PC-3 (cell line): ENCODE measurements around the gene PRKCE. TPM values are rescaled to one million over a fixed set of nuclear protein-coding genes. Genes with fewer than 3 reads are reported as not detected.

ENCODE experiments used
- ATAC-seq: fragments of 200-7000 bp; cut with Tn5 transposase; 2 replicates; pipeline ENCODE4 v1.9.1; 2020; ENCODE audit warnings: mild to moderate bottlenecking, moderate library complexity
- BruUV-seq: library from RNA; stranded (reverse); fragments of 400-500 nt; replicated peaks from 2 replicates; lab custom pipeline; 2021; lab: Mats Ljungman, UMichigan
- CTCF ChIA-PET: fragments of 300-600 bp; sonication (Branson Sonifier 250); formaldehyde crosslinking; loops from one replicate; lab custom pipeline; 2022; ENCODE audit warnings: antibody characterized with exemption; lab: Charles Lee
- POLR2A ChIA-PET: fragments of 300-600 bp; sonication (Branson Sonifier 250); formaldehyde crosslinking; loops from one replicate; lab custom pipeline; 2022; ENCODE audit warnings: antibody characterized with exemption; ENCODE audit not compliant: unreplicated experiment; lab: Charles Lee
- DNase-seq: peaks from one replicate; pipeline ENCODE4 v3.0.0-alpha.2; 2015
- H2AFZ ChIP-seq: fragments of 300-600 bp; sonication (generic); 2 replicates; pipeline ENCODE4 v1.6.0; 2016; ENCODE audit warnings: antibody characterized with exemption, low read length
- H3F3A ChIP-seq: fragments of 300-600 bp; sonication (generic); one replicate; pipeline ENCODE4 v1.6.0; 2017; ENCODE audit warnings: antibody characterized with exemption, low read length, control low read depth, mild to moderate bottlenecking; ENCODE audit not compliant: unreplicated experiment
- H3K27ac ChIP-seq: fragments of 300-600 bp; sonication (generic); 2 replicates; pipeline ENCODE4 v1.5.1; 2016; ENCODE audit warnings: mild to moderate bottlenecking, low read length
- H3K27me3 ChIP-seq: fragments of 300-600 bp; sonication (generic); 2 replicates; pipeline ENCODE4 v1.6.1; 2016; ENCODE audit warnings: low read length, mixed read lengths
- H3K36me3 ChIP-seq: fragments of 300-600 bp; sonication (generic); 2 replicates; pipeline ENCODE4 v1.6.1; 2016; ENCODE audit warnings: low read depth, mixed run types, low read length, mixed read lengths
- H3K4me1 ChIP-seq: fragments of 300-600 bp; sonication (generic); 2 replicates; pipeline ENCODE4 v1.5.1; 2016; ENCODE audit warnings: low read length; ENCODE audit not compliant: insufficient read depth
- H3K4me2 ChIP-seq: fragments of 300-600 bp; sonication (generic); 2 replicates; pipeline ENCODE4 v1.6.0; 2016; ENCODE audit warnings: low read length
- H3K4me3 ChIP-seq: fragments of 300-600 bp; sonication (generic); 2 replicates; pipeline ENCODE4 v1.5.1; 2016; ENCODE audit warnings: mild to moderate bottlenecking, low read length, mixed read lengths
- H3K79me2 ChIP-seq: fragments of 300-600 bp; sonication (generic); 2 replicates; pipeline ENCODE4 v1.6.1; 2017; ENCODE audit warnings: low read length, mixed read lengths
- H3K9ac ChIP-seq: fragments of 300-600 bp; sonication (generic); 2 replicates; pipeline ENCODE4 v1.6.0; 2016; ENCODE audit warnings: mild to moderate bottlenecking, low read length
- H3K9me2 ChIP-seq: fragments of 300-600 bp; sonication (generic); replicated peaks from 2 replicates; pipeline ENCODE4 v1.6.1; 2016; ENCODE audit warnings: mixed run types, low read length, mixed read lengths
- H3K9me3 ChIP-seq: fragments of 300-600 bp; sonication (generic); 2 replicates; pipeline ENCODE4 v1.6.1; 2016; ENCODE audit warnings: low read length, mixed read lengths
- H4K20me1 ChIP-seq: fragments of 300-600 bp; sonication (generic); 2 replicates; pipeline ENCODE4 v1.6.1; 2016; ENCODE audit warnings: low read length, mixed read lengths
- CTCF ChIP-seq: fragments of 300-600 bp; sonication (generic); conservative IDR thresholded peaks from 2 replicates; pipeline ENCODE4 v1.5.1; 2017; ENCODE audit warnings: antibody characterized with exemption, low read depth, mild to moderate bottlenecking, low read length
- EZH2 ChIP-seq: fragments of 300-600 bp; sonication (generic); IDR thresholded peaks from one replicate; pipeline ENCODE4 v1.6.1; 2017; ENCODE audit warnings: antibody characterized with exemption, mild to moderate bottlenecking, low read length; ENCODE audit not compliant: unreplicated experiment
- EZH2phosphoT487 ChIP-seq: fragments of 300-600 bp; sonication (generic); IDR thresholded peaks from 2 replicates; pipeline ENCODE4 v1.6.1; 2018; ENCODE audit warnings: mild to moderate bottlenecking, antibody characterized with exemption, low read length, borderline replicate concordance
- intact Hi-C: fragments of 100-400 bp; cut with micrococcal nuclease; formaldehyde crosslinking; loops from 2 replicates; pipeline ENCODE4 v1.9.0; 2023
- total RNA-seq: library from RNA; depleted of rRNA; stranded (reverse); fragments of >200 nt; gene quantifications from 2 replicates; pipeline ENCODE4 v1.2.3, GENCODE V29; 2014

PRKCE gene
- total RNA-seq, 1 experiment from 2014 or later = 7.0 TPM

- intact Hi-C loops = no loop called here
- no peak overlapping the region for H3K4me2 ChIP-seq
- no peaks in the 10 kb centered on the region for H4K20me1 ChIP-seq
- H3K4me3 ChIP-seq = no peak overlapping the region
- H3K9ac ChIP-seq = no peak overlapping the region
- ATAC-seq = no peak
- no peaks in the 10 kb centered on the region for H3K4me1 ChIP-seq
- ChIA-PET POLR2A (interaction anchor here (0.7 kb wide), 1 partner anchor 135 kb away, joined by 18 read pairs; no protein-coding TSS in a partner anchor), CTCF (no interaction called here)
- H3K36me3 ChIP-seq = no peaks in the 10 kb centered on the region
- no peak overlapping the region for H2AFZ ChIP-seq
- TF ChIP-seq EZH2 (no peak), EZH2phosphoT487 (no peak)
- no peaks in the 10 kb centered on the region for H3K27me3 ChIP-seq
- no TSS peak for BruUV-seq
- no peak overlapping the region for H3K27ac ChIP-seq
- DNase-seq = no peak
- no peaks in the 10 kb centered on the region for H3K9me3 ChIP-seq
- H3K79me2 ChIP-seq = no peaks in the 10 kb centered on the region
- H3F3A ChIP-seq = no peaks in the 10 kb centered on the region
- no peaks in the 10 kb centered on the region for H3K9me2 ChIP-seq
These were observed 215.9 kb downstream of the PRKCE start for GRCh38 chr2:45867349-45867748.

GRCh38 chr2:45867800-45868199 is 216.3 kb downstream of the PRKCE start:
- BruUV-seq = no TSS peak
- Histone ChIP-seq H3K9me3 (no peaks in the 10 kb centered on the region), H3K36me3 (no peaks in the 10 kb centered on the region), H3K79me2 (no peaks in the 10 kb centered on the region), H4K20me1 (no peaks in the 10 kb centered on the region), H3K4me1 (no peaks in the 10 kb centered on the region), H3K4me3 (no peak overlapping the region), H3K27me3 (no peaks in the 10 kb centered on the region), H3K9ac (no peak overlapping the region), H3K27ac (no peak overlapping the region), H2AFZ (no peak overlapping the region), H3F3A (no peaks in the 10 kb centered on the region), H3K9me2 (no peaks in the 10 kb centered on the region), H3K4me2 (no peak overlapping the region)
- ChIA-PET CTCF (no interaction called here), POLR2A (interaction anchor here (0.7 kb wide), 1 partner anchor 136 kb away, joined by 18 read pairs; no protein-coding TSS in a partner anchor)
- no peak for ATAC-seq
- no peak for DNase-seq
- no peak for TF ChIP-seq EZH2
- TF ChIP-seq CTCF = no peak
- no peak for TF ChIP-seq EZH2phosphoT487
- intact Hi-C loops = no loop called here

GRCh38 chr2:45869165-45869501 is 217.7 kb downstream of the PRKCE start:
- no peak for DNase-seq
- Histone ChIP-seq H3K4me1 (no peaks in the 10 kb centered on the region), H3K36me3 (no peaks in the 10 kb centered on the region), H3K79me2 (no peaks in the 10 kb centered on the region), H3F3A (no peaks in the 10 kb centered on the region), H3K9me3 (no peaks in the 10 kb centered on the region), H3K27ac (no peak overlapping the region), H2AFZ (no peak overlapping the region), H4K20me1 (no peaks in the 10 kb centered on the region), H3K9me2 (no peaks in the 10 kb centered on the region), H3K9ac (no peak overlapping the region), H3K4me3 (no peak overlapping the region), H3K4me2 (no peak overlapping the region), H3K27me3 (no peaks in the 10 kb centered on the region)
- no peak for TF ChIP-seq EZH2
- no peak for TF ChIP-seq CTCF
- TF ChIP-seq EZH2phosphoT487 = no peak
- intact Hi-C loops = no loop called here
- CTCF ChIA-PET = interaction anchor here (0.6 to 0.7 kb wide), 3 partner anchors 229 to 935 kb away, joined by 4 to 5 read pairs (median 4); no protein-coding TSS in a partner anchor
- ATAC-seq = no peak
- BruUV-seq = no TSS peak
- POLR2A ChIA-PET = no interaction called here
